NCI-H187 (cell line): ENCODE results near the gene TIAM1.

Source experiments
- DNase-seq, 2 experiments: peaks; one replicate each; lab custom pipeline; 2025; lab: John Stamatoyannopoulos, UW

The TIAM1 gene

DNA sequence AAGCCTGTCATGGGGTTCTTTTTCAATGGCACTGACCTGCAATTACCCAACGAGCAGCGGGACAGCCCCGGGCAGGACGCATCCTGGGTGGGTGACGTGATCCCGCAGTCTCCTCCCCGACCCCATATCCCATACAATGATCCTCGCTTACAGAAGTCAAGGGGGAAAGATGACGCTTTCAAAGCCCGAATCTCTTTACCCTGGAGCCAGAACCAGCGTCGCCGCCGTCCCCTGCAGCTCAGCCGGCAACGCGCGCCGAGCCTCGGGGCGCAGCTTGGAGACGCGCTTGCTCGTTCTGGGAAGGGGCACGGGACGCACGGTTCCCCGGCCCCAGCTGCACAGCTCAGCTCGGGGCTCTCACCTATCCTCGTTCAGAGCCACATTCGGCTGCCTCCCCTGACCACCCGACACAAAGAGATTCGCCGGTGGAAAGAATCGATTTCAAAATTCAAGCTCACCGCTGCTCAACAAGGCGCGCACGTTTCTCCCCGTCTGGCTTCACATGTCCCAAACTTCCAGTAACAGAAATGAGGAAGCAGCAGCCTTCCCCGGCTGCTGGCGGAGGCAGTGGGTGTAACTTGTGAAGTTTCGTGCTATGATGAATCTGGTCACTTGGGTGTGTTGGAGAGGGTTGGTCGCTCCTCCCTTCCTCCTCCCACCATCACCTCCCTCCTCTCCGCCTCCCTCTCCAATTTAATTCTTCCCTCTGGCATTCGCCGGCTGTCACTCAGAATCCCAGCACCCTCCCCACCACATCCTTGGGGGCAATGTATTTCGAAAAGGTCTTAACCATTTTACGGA, at the start of gene TIAM1:
Gene TIAM1, minus strand, starts transcription at position 582 of the 801 bp plus-strand sequence. CDS start 77,289 bp downstream, outside the sequence.
- no peak for DNase-seq

DNA sequence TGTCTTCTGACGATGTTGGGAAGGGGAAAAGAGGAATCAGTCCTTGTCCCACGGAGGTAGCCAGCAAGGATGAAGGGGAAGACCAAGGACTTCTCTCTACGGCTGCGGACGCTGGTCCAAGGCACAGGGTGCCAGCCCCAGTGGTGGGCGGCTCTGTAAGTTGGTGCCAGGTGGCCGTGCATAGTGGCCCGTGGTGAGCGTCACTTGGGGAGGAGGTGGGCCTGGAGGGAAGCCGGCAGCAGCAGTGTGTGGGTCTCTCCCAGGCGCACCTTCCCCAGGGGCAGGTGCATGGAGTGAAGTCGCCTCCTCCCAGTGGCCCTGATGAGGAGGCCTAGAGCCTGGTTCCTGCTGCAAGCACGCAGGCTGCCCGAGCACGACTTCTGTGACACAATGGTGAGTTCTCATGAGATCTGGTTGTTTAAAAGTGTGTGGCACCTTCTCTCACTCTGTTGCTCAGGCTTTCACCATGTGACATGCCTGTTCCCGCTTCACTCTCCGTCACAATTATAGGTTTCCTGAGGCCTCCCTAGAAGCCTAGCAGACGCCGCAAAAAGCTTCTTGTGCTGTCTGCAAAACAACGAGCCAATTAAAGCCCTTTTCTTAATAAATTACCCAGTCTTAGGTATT, 43.6 kb upstream of the TIAM1 start:
- DNase-seq: no peak

DNA sequence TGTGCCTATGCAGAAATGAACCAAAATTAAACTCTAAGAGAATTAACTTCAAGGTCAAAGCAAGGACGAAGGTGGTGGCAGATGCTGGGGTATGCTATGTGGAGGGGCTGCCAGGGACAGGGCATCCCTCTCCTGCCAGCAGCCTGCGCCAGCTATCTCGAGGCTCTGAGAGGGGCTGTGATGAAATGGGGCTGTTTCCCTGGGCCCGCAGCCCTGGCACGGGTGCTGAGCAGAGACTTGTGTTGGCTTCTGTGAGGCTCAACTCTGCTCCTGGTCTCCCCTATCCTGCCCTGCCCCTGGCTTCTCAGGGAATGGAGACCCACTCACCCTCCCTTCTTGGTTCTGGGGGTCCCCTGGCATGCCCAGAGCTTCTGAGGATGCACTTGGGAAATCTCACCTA, 41.9 kb upstream of the TIAM1 start:
- no peak for DNase-seq

DNA sequence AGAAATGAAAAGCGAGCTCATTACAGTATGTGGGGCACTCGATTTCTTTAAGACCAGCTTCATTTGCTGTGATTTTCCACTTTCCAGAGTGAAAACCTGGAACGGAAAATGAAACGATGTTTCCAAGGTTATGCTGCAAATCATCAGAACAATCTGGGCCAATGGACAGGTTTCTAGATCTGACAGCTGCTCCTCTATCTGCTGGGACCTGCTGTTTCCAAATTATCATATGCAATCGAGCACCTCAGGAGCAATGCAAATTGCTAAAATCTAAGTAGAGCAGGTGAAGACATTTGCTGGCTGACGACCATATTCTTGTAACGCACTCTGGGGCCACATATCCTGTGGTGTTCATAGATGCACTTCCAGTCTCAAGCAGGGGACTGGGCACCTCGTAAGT, 39.7 kb upstream of the TIAM1 start:
- DNase-seq: no peak

- DNase-seq: no peak
Observed at GRCh38 chr21:31382060-31382459, 38.0 kb upstream of the TIAM1 start.

GRCh38 chr21:31376301-31376700, 32.2 kb upstream of the TIAM1 start:
- no peak for DNase-seq

DNA sequence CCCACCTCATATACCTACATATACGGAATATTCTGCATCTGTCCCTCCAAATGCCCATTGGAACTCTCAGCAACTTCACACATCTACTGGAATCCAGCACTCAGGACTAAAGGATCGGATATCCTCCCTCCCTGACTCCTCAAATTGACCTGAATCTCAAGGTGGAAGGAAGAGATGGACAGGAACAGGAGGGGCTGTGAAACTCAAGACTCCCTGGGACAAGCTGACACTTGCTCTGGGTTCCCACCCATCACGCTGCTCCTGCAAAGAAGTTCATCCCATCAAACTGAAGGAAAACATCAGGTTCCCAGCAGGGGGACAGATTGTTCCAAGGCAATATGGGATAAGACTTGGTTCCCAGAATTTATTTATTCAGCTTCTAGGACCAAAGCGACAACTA, 30.3 kb upstream of the TIAM1 start:
- DNase-seq: no peak

- no peak for DNase-seq
Observed at GRCh38 chr21:31372471-31372765, 28.4 kb upstream of the TIAM1 start.

- DNase-seq: no peak
Observed at GRCh38 chr21:31371715-31372470, 27.8 kb upstream of the TIAM1 start.

DNA sequence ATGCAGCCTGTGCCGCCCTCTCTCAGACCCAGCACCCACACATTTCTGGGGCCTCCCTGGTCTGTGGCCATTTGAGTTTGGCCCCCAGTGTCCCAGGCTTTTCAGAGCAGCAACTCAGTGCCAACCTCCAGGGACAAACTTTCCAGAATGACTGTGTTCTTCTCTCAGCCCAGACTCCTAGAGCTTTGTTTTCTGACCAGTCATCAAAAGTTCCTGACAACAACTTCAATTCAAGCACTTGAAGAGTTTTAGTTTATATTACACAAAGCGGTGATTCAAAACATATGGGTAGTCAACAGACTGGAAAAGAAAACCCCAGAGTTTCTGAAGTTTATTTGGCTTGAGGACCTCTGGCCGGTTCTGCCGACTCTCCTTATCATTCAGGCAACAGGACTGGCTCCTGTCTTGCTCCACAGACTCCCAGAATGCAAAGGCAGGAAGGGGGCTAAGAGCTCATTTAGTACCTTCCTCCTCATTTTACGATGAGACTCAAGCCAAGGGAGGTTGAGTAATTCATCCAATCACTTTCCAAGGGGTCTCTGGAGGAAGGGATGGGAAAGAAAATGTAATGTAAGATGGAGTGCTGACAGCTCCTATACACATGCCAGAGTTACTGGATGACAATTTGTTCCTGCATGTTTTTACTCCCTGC, 27.0 kb upstream of the TIAM1 start:
- no peak for DNase-seq

- no peak for DNase-seq
Observed at GRCh38 chr21:31370281-31370892, 26.3 kb upstream of the TIAM1 start.

DNA sequence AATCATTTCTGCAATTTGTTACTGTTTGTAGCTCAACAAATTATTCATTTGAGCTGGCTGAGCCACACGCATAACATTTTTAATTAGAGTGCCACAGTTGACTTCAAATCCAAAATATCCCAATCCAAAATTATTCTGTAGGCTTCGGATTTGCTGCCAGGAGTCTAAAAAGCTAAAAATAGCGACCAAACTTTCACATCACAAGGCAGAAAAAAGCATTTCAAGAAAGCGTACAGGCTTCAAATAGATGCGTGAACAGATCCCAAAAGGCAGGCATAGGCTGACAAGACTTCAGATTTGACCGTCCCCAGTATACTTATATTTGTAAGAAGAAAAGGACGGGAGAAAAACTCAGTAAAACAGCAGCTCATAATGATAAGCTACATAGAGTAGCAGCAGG, 24.3 kb upstream of the TIAM1 start:
- no peak for DNase-seq

DNA sequence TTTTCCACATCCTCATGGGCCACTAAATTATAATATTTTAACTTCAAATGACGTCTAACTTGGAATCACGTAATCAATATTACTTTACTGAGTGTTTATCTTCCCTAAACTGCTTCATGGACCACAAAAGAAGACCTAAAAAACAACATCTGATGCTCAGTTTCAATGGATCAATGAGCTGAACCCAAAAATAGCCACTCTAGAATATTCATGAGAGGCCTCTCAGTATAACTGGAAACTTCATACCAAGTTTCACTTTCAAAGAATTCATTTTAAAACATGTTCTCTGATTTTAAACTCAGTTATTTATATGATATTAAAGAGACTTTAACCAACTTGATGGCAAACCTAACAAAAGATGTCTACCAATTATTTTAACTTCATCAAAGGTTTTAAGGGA, 23.7 kb upstream of the TIAM1 start:
- no peak for DNase-seq

- DNase-seq: no peak
Observed at GRCh38 chr21:31366825-31367224, 22.8 kb upstream of the TIAM1 start.

GRCh38 chr21:31364253-31364945, 20.3 kb upstream of the TIAM1 start:
- no peak for DNase-seq

- no peak for DNase-seq
Observed at GRCh38 chr21:31363720-31364119, 19.7 kb upstream of the TIAM1 start.

- DNase-seq: no peak
Observed at GRCh38 chr21:31360717-31361116, 16.7 kb upstream of the TIAM1 start.

DNA sequence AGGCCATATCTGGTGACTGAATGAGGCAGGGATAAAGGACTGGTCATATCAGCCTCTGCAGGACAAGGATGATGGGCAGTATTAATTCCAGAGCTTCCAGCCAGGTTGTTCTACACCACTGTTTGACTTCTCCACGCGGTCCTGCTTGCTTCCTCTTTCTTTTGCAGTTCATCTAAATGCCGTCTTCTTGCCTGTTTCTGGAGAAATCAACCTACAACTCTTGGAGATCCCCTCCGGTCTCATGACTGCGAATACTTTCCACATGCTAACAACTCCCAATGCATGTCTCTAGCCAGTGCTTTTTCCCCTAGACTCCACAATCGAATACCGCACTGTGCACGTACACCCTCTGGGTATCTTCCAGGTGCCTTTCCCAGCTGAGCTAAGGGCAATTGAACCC, 14.1 kb upstream of the TIAM1 start:
- no peak for DNase-seq

GRCh38 chr21:31356440-31356839, 12.4 kb upstream of the TIAM1 start:
- no peak for DNase-seq

- DNase-seq: no peak
Observed at GRCh38 chr21:31354604-31355443, 10.8 kb upstream of the TIAM1 start.

GRCh38 chr21:31354122-31354521, 10.1 kb upstream of the TIAM1 start:
- no peak for DNase-seq
